ENCODE measurements around the gene SART3.

GRCh38 chr12:108597559-108598471 is 36.8 kb upstream of the SART3 start, which contains the start of gene TMEM119:
- TF ChIP-seq JUND (IDR thresholded peaks at IDR 0.05) (no peak), CTCF (IDR thresholded peaks at IDR 0.05) (no peak), MXI1 (IDR thresholded peaks at IDR 0.05; ENCODE audit: low read depth, low read length) (no peak; the same call in 1 of the 2 replicates)
